HL-60 (cell line): Measurements from ENCODE around the gene PDCL2.

Source experiments
- CTCF ChIP-seq: IDR thresholded peaks from one replicate; pipeline ENCODE4 v1.5.1; 2011; ENCODE audit warnings: low read length, control low read depth, inconsistent platforms; ENCODE audit not compliant: insufficient read depth
- GABPA ChIP-seq: IDR thresholded peaks from 2 replicates; pipeline ENCODE4 v1.6.1; 2012; ENCODE audit warnings: low read depth
- REST ChIP-seq: IDR thresholded peaks from 2 replicates; pipeline ENCODE4 v1.6.1; 2012; ENCODE audit warnings: low read depth; ENCODE audit not compliant: insufficient replicate concordance
- SPI1 ChIP-seq: IDR thresholded peaks from 2 replicates; pipeline ENCODE4 v1.6.1; 2012; ENCODE audit warnings: low read depth, mild to moderate bottlenecking, borderline replicate concordance

GRCh38 chr4:55539658-55540057, 52.4 kb downstream of the PDCL2 start:
- TF ChIP-seq CTCF (no peak), GABPA (no peak), REST (no peak), SPI1 (no peak)
